ENCODE results near the gene CUX1. TPM values are rescaled to one million over a fixed set of nuclear protein-coding genes. Genes with fewer than 3 reads are reported as not detected.

Gene CUX1
- total RNA-seq, 1 experiment from 2014 or later = 64.3 TPM

DNA sequence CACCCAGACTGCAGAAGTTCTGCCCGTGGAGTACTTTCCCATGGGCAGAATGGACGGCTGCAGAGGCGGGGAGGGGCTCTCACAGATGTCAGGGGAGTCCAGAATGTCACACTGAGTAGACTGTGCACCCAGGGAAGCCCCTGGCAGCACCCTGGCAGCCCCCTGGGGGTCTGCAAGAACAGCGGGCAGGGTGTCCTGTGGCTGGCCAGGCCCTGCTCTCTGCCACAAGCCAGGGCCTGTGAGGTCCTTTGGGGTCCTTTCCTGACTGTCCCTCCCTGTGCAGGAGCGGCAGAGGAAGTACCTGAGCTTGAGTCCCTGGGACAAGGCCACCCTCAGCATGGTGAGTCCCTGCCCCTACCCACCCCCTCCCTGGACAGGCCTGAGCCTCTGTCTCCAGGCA lies 463.1 kb downstream of the CUX1 start:
- peaks cover 14% of the 10 kb centered on the region for H3K4me1 Mint-ChIP-seq
- H3K9me3 Mint-ChIP-seq = no peaks in the 10 kb centered on the region
- no peak overlapping the region for H3K4me3 Mint-ChIP-seq

More for the DNA sequence above, 463.1 kb downstream of the CUX1 start:
- DNase-seq (ENCODE audit: low spot score) = no peak
- H3K36me3 Mint-ChIP-seq = no peaks in the 10 kb centered on the region
- ChIA-PET POLR2A (no interaction called here), CTCF (interaction anchor here (0.5 to 2.8 kb wide), 13 partner anchors 7 to 761 kb away, joined by 3 to 13 read pairs (median 5); partner anchors contain the start of gene PRKRIP1)
- ATAC-seq = no peak
- TF ChIP-seq ZNF512 (CRISPR knock-in tag; IDR thresholded peaks at IDR 0.05; ENCODE audit: borderline replicate concordance) = no peak
- TF ChIP-seq IRF2 (CRISPR knock-in tag; IDR thresholded peaks at IDR 0.05; ENCODE audit: borderline replicate concordance, low read depth) = no peak
- TF ChIP-seq ZNF425 (CRISPR knock-in tag; conservative IDR thresholded peaks at IDR 0.05) = no peak
- TF ChIP-seq, protein P1, sequence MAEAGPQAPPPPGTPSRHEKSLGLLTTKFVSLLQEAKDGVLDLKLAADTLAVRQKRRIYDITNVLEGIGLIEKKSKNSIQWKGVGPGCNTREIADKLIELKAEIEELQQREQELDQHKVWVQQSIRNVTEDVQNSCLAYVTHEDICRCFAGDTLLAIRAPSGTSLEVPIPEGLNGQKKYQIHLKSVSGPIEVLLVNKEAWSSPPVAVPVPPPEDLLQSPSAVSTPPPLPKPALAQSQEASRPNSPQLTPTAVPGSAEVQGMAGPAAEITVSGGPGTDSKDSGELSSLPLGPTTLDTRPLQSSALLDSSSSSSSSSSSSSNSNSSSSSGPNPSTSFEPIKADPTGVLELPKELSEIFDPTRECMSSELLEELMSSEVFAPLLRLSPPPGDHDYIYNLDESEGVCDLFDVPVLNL (CRISPR knock-in tag; IDR thresholded peaks at IDR 0.05; ENCODE audit: borderline replicate concordance, low read depth) = no peak
- TF ChIP-seq CTCF (IDR thresholded peaks at IDR 0.05) = no peak
- TF ChIP-seq EMX1 (CRISPR knock-in tag; IDR thresholded peaks at IDR 0.05) = no peak
- TF ChIP-seq, protein P2, sequence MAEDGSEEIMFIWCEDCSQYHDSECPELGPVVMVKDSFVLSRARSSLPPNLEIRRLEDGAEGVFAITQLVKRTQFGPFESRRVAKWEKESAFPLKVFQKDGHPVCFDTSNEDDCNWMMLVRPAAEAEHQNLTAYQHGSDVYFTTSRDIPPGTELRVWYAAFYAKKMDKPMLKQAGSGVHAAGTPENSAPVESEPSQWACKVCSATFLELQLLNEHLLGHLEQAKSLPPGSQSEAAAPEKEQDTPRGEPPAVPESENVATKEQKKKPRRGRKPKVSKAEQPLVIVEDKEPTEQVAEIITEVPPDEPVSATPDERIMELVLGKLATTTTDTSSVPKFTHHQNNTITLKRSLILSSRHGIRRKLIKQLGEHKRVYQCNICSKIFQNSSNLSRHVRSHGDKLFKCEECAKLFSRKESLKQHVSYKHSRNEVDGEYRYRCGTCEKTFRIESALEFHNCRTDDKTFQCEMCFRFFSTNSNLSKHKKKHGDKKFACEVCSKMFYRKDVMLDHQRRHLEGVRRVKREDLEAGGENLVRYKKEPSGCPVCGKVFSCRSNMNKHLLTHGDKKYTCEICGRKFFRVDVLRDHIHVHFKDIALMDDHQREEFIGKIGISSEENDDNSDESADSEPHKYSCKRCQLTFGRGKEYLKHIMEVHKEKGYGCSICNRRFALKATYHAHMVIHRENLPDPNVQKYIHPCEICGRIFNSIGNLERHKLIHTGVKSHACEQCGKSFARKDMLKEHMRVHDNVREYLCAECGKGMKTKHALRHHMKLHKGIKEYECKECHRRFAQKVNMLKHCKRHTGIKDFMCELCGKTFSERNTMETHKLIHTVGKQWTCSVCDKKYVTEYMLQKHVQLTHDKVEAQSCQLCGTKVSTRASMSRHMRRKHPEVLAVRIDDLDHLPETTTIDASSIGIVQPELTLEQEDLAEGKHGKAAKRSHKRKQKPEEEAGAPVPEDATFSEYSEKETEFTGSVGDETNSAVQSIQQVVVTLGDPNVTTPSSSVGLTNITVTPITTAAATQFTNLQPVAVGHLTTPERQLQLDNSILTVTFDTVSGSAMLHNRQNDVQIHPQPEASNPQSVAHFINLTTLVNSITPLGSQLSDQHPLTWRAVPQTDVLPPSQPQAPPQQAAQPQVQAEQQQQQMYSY (CRISPR knock-in tag; IDR thresholded peaks at IDR 0.05) = no peak
- TF ChIP-seq NR1H2 (CRISPR knock-in tag; IDR thresholded peaks at IDR 0.05) = no peak
- no peak for TF ChIP-seq SMAD4 (CRISPR knock-in tag; IDR thresholded peaks at IDR 0.05)
- TF ChIP-seq ZNF423 (CRISPR knock-in tag; IDR thresholded peaks at IDR 0.05) = no peak
- TF ChIP-seq, protein P3, sequence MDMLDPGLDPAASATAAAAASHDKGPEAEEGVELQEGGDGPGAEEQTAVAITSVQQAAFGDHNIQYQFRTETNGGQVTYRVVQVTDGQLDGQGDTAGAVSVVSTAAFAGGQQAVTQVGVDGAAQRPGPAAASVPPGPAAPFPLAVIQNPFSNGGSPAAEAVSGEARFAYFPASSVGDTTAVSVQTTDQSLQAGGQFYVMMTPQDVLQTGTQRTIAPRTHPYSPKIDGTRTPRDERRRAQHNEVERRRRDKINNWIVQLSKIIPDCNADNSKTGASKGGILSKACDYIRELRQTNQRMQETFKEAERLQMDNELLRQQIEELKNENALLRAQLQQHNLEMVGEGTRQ (CRISPR knock-in tag; IDR thresholded peaks at IDR 0.05) = no peak
- TF ChIP-seq ZNF138 (CRISPR knock-in tag; conservative IDR thresholded peaks at IDR 0.05) = no peak
- TF ChIP-seq ATF6 (CRISPR knock-in tag; IDR thresholded peaks at IDR 0.05) = no peak
- TF ChIP-seq IRF1 (CRISPR knock-in tag; IDR thresholded peaks at IDR 0.05) = no peak
- no peak overlapping the region for H3K27ac Mint-ChIP-seq
- peaks cover 5% of the 10 kb centered on the region for H3K27me3 Mint-ChIP-seq (ENCODE audit: low read depth)
